Natural killer cell treated with Interleukin-12 subunit alpha and Interleukin-12 subunit beta and Interleukin-15 and Interleukin-18, amount 100 ng/mL, for 72 hours (primary cell): ENCODE results near the gene EPB41L1. TPM values are rescaled to one million over a fixed set of nuclear protein-coding genes. Genes with fewer than 3 reads are reported as not detected.
A peak's percentile ranks its signal among the peaks of the same experiment; 100 is the strongest.

Experiments
- ATAC-seq, 2 donors: fragments of 150-1000 bp; cut with Tn5 transposase in 1 of 2; sonication (Bioruptor Pico), chemical (Tn5 transposase) in 1 of 2; 2 replicates each; pipeline ENCODE4 v1.10.0; 2021
- DNase-seq: peaks from one replicate; pipeline ENCODE4 v3.0.0; 2022; ENCODE audit warnings: low spot score
- H3K27ac Mint-ChIP-seq, 2 donors: 1 replicate in 1 of 2; 2 replicates in 1 of 2; pipeline ENCODE4 v1.8.0; 2022; ENCODE audit warnings: mixed read lengths in 2 of 2, mild to moderate bottlenecking in 1 of 2, moderate library complexity in 1 of 2
- H3K27me3 Mint-ChIP-seq, 2 donors: 1 replicate in 1 of 2; 2 replicates in 1 of 2; pipeline ENCODE4 v1.8.0; 2022; ENCODE audit warnings: mixed read lengths in 2 of 2
- H3K36me3 Mint-ChIP-seq: one replicate; pipeline ENCODE4 v1.8.0; 2022; ENCODE audit warnings: mixed read lengths
- H3K4me1 Mint-ChIP-seq, 2 donors: 1 replicate in 1 of 2; 2 replicates in 1 of 2; pipeline ENCODE4 v1.8.0; 2022; ENCODE audit warnings: low read depth in 2 of 2, mixed read lengths in 2 of 2, mild to moderate bottlenecking in 1 of 2
- H3K4me3 Mint-ChIP-seq: one replicate; pipeline ENCODE4 v1.8.0; 2022; ENCODE audit warnings: mixed read lengths
- H3K9me3 Mint-ChIP-seq: 2 replicates; pipeline ENCODE4 v1.8.0; 2022; ENCODE audit warnings: mixed read lengths
- total RNA-seq, 2 donors: library from RNA; stranded (reverse); gene quantifications; one replicate each; pipeline ENCODE4 v1.2.3, GENCODE V29; 2022

Gene EPB41L1
- total RNA-seq, 2 donors from 2014 or later: 0.21 TPM; not detected in 1

DNA sequence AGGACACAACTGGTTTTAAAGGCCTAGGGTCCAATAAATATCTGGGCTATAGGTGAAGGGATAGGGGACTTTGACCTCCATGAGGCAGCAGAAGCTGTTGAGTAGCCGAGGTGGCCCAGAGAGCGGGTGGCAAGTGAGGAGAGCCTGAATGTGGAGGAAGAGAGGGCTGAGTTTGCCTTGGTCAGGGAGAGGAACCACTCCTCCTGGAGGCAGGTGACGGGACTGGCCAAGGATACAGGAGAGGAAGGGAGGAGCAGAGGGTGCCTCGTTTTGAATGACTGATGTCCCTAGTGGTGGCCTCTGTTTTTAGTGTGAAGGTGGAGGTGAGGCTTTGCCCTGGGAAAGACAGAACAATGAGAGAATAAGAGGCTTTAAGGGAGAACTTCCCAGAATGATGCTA is 62.7 kb downstream of the EPB41L1 start:
- Mint-ChIP-seq H3K36me3 (no peaks in the 10 kb centered on the region), H3K9me3 (no peaks in the 10 kb centered on the region), H3K27ac (no peak overlapping the region), H3K4me1 (peaks cover 0 to 3% of the 10 kb centered on the region in 2 donors), H3K27me3 (no peaks in the 10 kb centered on the region), H3K4me3 (no peak overlapping the region)
- DNase-seq (no peak), ATAC-seq (no peak)

DNA sequence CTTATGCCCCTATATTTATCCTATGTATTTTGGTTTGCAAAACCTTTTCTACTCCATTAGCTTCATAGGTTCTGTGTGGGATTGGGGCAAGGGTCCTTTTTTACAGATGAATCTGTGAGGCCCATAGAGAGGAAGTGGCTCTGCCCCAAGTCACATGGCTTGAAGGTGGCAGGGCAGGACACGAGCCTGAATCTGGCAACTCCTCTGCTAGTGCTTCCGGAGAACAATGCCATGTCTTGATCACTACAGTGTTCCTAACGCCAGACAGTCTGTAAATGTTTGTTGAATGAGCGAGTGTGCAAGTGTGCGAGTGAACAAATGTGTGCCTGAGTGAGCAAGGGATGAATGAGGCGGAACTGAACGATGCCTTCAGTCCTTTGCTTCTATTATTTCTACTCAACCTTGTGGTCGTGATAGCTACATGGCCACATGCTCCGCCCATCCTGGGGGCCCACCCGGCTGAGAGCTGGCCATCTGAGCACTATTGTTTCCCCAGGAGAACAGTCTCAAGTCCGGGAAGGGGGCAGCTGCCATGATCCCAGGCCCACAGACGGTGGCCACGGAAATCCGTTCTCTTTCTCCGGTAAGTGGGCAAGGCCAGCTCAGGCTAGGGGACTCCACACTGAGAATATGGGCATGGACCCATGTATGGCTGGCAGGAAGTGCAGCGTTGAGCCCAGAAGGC is 64.0 kb downstream of the EPB41L1 start:
- Mint-ChIP-seq H3K36me3 (no peaks in the 10 kb centered on the region), H3K27me3 (no peaks in the 10 kb centered on the region), H3K4me3 (no peak overlapping the region), H3K27ac (no peak overlapping the region), H3K4me1 (peaks cover 0 to 3% of the 10 kb centered on the region in 2 donors), H3K9me3 (no peaks in the 10 kb centered on the region)
- no peak for DNase-seq
- ATAC-seq: no peak

DNA sequence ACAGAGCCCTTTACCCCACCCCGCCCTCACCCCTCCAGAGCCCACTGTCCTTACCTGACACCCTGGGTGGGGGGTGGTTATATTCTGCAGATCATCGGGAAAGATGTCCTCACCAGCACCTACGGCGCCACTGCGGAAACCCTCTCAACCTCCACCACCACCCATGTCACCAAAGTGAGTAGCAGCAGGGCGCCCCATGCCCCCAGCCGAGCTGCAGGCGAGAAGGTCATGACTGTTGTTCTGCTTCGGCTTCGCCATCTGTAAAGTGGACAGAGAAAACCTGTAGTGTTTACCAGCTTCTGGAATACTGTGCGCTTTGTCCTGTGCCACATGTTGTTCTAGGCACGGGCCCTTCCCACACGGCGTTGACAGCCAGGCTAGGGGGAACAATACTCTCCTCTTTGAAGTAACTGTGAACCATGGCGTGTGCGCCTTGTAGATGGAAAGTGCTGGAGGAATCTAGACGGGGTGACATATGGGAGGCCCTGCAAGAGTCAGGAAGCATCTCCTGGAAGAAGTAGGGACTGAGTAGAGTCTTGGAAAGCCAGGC is 65.2 kb downstream of the EPB41L1 start:
- no peak overlapping the region for H3K27ac Mint-ChIP-seq
- no peak overlapping the region for H3K4me3 Mint-ChIP-seq

GRCh38 chr20:36225666-36226065 is 71.1 kb downstream of the EPB41L1 start:
- DNase-seq: no peak
- H3K4me3 Mint-ChIP-seq: no peak overlapping the region
- no peaks in the 10 kb centered on the region for H3K4me1 Mint-ChIP-seq
- H3K27me3 Mint-ChIP-seq: peaks cover 12 to 20% of the 10 kb centered on the region in 2 donors
- no peaks in the 10 kb centered on the region for H3K9me3 Mint-ChIP-seq
- no peak overlapping the region for H3K27ac Mint-ChIP-seq
- ATAC-seq: no peak
- no peaks in the 10 kb centered on the region for H3K36me3 Mint-ChIP-seq

More for the DNA sequence above, 65.2 kb downstream of the EPB41L1 start:
- Mint-ChIP-seq H3K9me3 (no peaks in the 10 kb centered on the region), H3K4me1 (peaks cover 0 to 3% of the 10 kb centered on the region in 2 donors), H3K36me3 (no peaks in the 10 kb centered on the region), H3K27me3 (no peaks in the 10 kb centered on the region)
- DNase-seq (no peak), ATAC-seq (peak in 1 of 2 donors; percentile 25)

DNA sequence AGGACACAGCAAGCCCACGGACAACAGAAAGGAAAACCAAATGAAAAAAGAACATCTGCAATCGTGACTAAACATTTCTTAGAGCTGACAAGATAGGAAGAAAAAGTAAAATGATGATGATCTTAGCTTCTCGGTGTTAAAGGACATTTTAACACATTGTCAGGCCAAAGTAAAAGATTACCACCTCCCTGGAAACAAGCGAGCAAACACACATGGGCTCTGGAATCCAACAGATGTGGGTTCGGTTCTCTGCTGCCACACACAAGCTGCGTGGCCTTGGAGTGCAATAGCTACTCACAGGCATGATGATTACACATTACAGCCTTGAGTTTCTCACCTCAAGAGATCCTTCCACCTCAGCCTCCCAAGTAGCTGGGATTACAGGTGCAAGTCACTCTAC is 74.2 kb downstream of the EPB41L1 start:
- ATAC-seq (no peak), DNase-seq (no peak)
- Mint-ChIP-seq H3K27ac (no peak overlapping the region), H3K36me3 (no peaks in the 10 kb centered on the region), H3K4me3 (no peak overlapping the region), H3K27me3 (peaks cover 16 to 34% of the 10 kb centered on the region in 2 donors), H3K4me1 (no peaks in the 10 kb centered on the region), H3K9me3 (no peaks in the 10 kb centered on the region)

- Mint-ChIP-seq H3K4me1 (no peaks in the 10 kb centered on the region), H3K36me3 (no peaks in the 10 kb centered on the region), H3K27ac (no peak overlapping the region), H3K4me3 (no peak overlapping the region), H3K27me3 (peaks cover 16 to 34% of the 10 kb centered on the region in 2 donors), H3K9me3 (no peaks in the 10 kb centered on the region)
- ATAC-seq (no peak), DNase-seq (no peak)
These were observed 75.5 kb downstream of the EPB41L1 start for GRCh38 chr20:36230019-36230418.

DNA sequence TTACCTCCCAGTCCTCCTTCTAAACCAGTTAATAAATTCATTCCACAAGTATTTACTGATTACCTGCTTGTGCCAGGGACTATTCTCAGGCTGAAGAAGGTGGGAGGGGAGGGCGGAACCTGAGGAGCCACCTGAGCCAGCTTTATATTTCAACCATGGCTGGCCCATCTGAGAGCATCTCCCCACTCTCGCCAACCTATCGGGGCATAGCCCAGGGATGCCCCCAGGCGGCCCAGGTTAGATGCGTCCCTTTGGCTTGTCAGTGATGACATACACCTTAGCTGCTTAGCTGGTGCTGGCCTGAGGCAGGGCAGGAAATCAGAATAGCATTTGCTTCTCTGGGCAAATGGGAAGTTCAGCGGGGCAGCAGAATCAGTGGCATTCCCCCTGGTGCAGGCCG is 76.8 kb downstream of the EPB41L1 start:
- H3K4me1 Mint-ChIP-seq: peaks cover 0 to 5% of the 10 kb centered on the region in 2 donors
- H3K27ac Mint-ChIP-seq: no peak overlapping the region
- ATAC-seq: no peak

DNA sequence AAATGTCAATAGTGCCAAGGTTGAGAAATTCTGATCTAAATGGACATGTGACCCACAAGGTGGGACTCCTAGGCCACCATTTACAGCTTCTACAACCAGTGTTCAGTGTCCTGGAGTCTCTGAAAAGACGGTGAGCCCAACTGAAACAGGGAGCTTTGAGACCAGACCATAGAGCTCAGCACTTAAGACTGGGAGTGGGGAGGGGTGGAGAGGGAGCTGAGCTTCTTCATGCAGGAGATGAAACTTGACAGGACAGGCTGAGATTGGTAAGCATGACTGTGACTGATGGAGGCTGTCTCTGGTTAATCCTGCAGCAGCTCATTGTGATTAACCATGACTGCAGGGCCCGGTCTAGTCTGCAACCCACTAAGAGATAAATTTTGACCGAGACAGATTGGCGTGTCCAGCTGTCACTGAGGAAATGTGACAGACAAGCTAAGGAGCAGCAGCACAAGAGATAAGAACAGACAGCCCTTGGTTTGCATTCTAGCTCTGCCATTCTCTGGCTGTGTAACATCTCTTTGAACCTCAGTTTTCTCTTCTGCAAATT is 80.3 kb downstream of the EPB41L1 start:
- H3K4me3 Mint-ChIP-seq: no peak overlapping the region
- DNase-seq (no peak), ATAC-seq (no peak)
- peaks cover 12% of the 10 kb centered on the region for H3K36me3 Mint-ChIP-seq
- H3K4me1 Mint-ChIP-seq: peaks cover 19 to 27% of the 10 kb centered on the region in 2 donors
- H3K9me3 Mint-ChIP-seq: no peaks in the 10 kb centered on the region
- peaks cover 4 to 18% of the 10 kb centered on the region in 2 donors for H3K27me3 Mint-ChIP-seq
- no peak overlapping the region for H3K27ac Mint-ChIP-seq

More for the DNA sequence above, 76.8 kb downstream of the EPB41L1 start:
- H3K36me3 Mint-ChIP-seq: no peaks in the 10 kb centered on the region
- no peaks in the 10 kb centered on the region for H3K9me3 Mint-ChIP-seq
- no peak for DNase-seq
- peaks cover 12 to 23% of the 10 kb centered on the region in 2 donors for H3K27me3 Mint-ChIP-seq
- H3K4me3 Mint-ChIP-seq: no peak overlapping the region

GRCh38 chr20:36235892-36236785 is 81.6 kb downstream of the EPB41L1 start, which contains the start of gene AAR2:
Gene AAR2 (plus strand): TSS chr20:36236478. CDS start chr20:36239869, 3,391 bp downstream.
- H3K36me3 Mint-ChIP-seq: peaks cover 12% of the 10 kb centered on the region
- peak within 1 kb of the TSS; percentile 93 for H3K4me3 Mint-ChIP-seq
- peak; percentile 82 for DNase-seq
- no peaks in the 10 kb centered on the region for H3K9me3 Mint-ChIP-seq
- ATAC-seq: peak; percentile 95 to 97
- peak within 1 kb of the TSS; percentile 87 to 94 for H3K27ac Mint-ChIP-seq
- peaks cover 19 to 27% of the 10 kb centered on the region in 2 donors for H3K4me1 Mint-ChIP-seq
- peaks cover 4 to 10% of the 10 kb centered on the region in 2 donors for H3K27me3 Mint-ChIP-seq

- peaks cover 4 to 10% of the 10 kb centered on the region in 2 donors for H3K27me3 Mint-ChIP-seq
- H3K4me1 Mint-ChIP-seq: peaks cover 19 to 27% of the 10 kb centered on the region in 2 donors
- DNase-seq: no peak
- H3K36me3 Mint-ChIP-seq: peaks cover 12% of the 10 kb centered on the region
- no peaks in the 10 kb centered on the region for H3K9me3 Mint-ChIP-seq
- H3K27ac Mint-ChIP-seq: peak overlapping the region; percentile 87 to 94
- peak overlapping the region; percentile 93 for H3K4me3 Mint-ChIP-seq
- ATAC-seq: no peak
These were observed 82.2 kb downstream of the EPB41L1 start for GRCh38 chr20:36236786-36237121.

DNA sequence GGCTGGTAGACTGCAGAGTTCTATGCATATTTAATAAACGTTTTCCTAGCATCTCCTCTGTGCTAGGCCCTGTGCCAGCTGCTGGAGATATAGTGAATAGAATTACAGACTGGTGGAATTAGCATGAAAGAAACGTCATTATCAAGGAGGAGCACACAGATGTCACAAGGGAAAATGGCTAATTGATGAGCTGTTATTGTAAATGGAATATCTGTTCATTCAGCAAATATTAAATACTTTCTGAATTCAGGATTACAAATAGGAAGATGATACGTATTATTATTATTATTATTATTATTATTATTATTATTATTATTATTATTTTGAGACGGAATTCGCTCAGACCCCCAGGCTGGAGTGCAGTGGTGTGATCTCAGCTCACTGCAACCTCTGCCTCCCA is 82.9 kb downstream of the EPB41L1 start:
- no peak for ATAC-seq
- Mint-ChIP-seq H3K36me3 (peaks cover 12% of the 10 kb centered on the region), H3K27me3 (peaks cover 3 to 6% of the 10 kb centered on the region in 2 donors), H3K4me1 (peaks cover 19 to 27% of the 10 kb centered on the region in 2 donors), H3K4me3 (peak overlapping the region; percentile 93), H3K9me3 (no peaks in the 10 kb centered on the region), H3K27ac (peak overlapping the region; percentile 87 to 94)
- DNase-seq: no peak

DNA sequence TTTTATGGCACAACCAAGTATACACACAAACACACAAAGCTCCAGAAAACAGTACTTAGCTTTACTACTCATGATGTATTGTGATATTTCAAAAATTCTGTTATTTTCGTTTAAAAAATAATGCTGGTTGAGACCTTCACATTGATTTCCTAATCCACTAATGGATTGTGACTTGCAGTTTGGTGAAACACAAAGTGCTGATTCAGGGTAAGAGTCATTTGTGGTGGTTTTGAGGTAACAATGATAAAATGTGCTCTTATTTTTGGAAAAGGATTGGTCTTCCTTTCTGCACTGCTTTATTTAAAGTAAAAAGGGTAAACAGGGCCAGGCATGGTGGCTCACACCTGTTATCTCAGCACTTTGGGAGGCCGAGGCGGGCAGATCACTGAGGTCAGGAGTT is 83.6 kb downstream of the EPB41L1 start:
- Mint-ChIP-seq H3K4me1 (peaks cover 19 to 27% of the 10 kb centered on the region in 2 donors), H3K27ac (peak overlapping the region in 1 of 2 donors; percentile 23), H3K27me3 (no peaks in the 10 kb centered on the region), H3K36me3 (peaks cover 12% of the 10 kb centered on the region), H3K4me3 (peak overlapping the region; percentile 34), H3K9me3 (no peaks in the 10 kb centered on the region)
- DNase-seq: no peak
- ATAC-seq: no peak

- Mint-ChIP-seq H3K36me3 (peaks cover 12% of the 10 kb centered on the region), H3K4me1 (peaks cover 19 to 27% of the 10 kb centered on the region in 2 donors), H3K27me3 (no peaks in the 10 kb centered on the region), H3K27ac (peak overlapping the region in 1 of 2 donors; percentile 23), H3K4me3 (peak overlapping the region; percentile 21), H3K9me3 (no peaks in the 10 kb centered on the region)
- no peak for DNase-seq
- ATAC-seq: no peak
These were observed 84.2 kb downstream of the EPB41L1 start for GRCh38 chr20:36238760-36239159.
